Astrocyte of the spinal cord (primary cell): ENCODE data around the gene KRTCAP2.
"Not testable (repeated sequence)": the region's sequence is repeated elsewhere in the genome, so short reads cannot be mapped to it uniquely, and the experiment has no call there.

Source experiments
- DNase-seq: peaks from one replicate; pipeline ENCODE4 v3.0.0; 2011; ENCODE audit warnings: low read depth, low spot score
- H3K4me3 ChIP-seq: 2 replicates; pipeline ENCODE4 v1.5.1; 2011; ENCODE audit warnings: low read depth, mild to moderate bottlenecking, low read length, moderate library complexity
- CTCF ChIP-seq: IDR thresholded peaks from 2 replicates; pipeline ENCODE4 v1.5.1; 2012; ENCODE audit warnings: low read depth, mild to moderate bottlenecking, low read length, inconsistent platforms
- in situ Hi-C: cut with HindIII; loops from 2 replicates; pipeline ENCODE4 v1.10.0; 2017; ENCODE audit warnings: low sequenced_read_pairs

The KRTCAP2 gene

GRCh38 chr1:155172732-155173477, at the start of gene KRTCAP2:
KRTCAP2 (minus strand) TSS chr1:155173304; CDS start chr1:155173224, 80 bp downstream.
- H3K4me3 ChIP-seq = peak within 1 kb of the TSS; percentile 92
- in situ Hi-C loops = no loop called here
- DNase-seq = peak; percentile 96
- peak; percentile 96 for TF ChIP-seq CTCF

- DNase-seq, H3K4me3 ChIP-seq, in situ Hi-C loops: not testable (repeated sequence)
Observed at GRCh38 chr1:155220211-155220965, 47.3 kb upstream of the KRTCAP2 start.

- no peak for DNase-seq
- no peak overlapping the region for H3K4me3 ChIP-seq
- TF ChIP-seq CTCF = no peak
- in situ Hi-C loops = no loop called here
Observed at GRCh38 chr1:155219592-155220031, 46.5 kb upstream of the KRTCAP2 start.

GRCh38 chr1:155218854-155219591, 45.9 kb upstream of the KRTCAP2 start:
- DNase-seq = peak; percentile 70
- in situ Hi-C loops = no loop called here
- no peak for TF ChIP-seq CTCF
- no peak overlapping the region for H3K4me3 ChIP-seq

GRCh38 chr1:155214702-155215101, 41.6 kb upstream of the KRTCAP2 start:
- in situ Hi-C loops, H3K4me3 ChIP-seq, DNase-seq: not testable (repeated sequence)

GRCh38 chr1:155212051-155212440, 38.9 kb upstream of the KRTCAP2 start:
- H3K4me3 ChIP-seq, DNase-seq, in situ Hi-C loops: not testable (repeated sequence)

GRCh38 chr1:155211381-155212050, 38.4 kb upstream of the KRTCAP2 start:
- H3K4me3 ChIP-seq, DNase-seq, in situ Hi-C loops: not testable (repeated sequence)

GRCh38 chr1:155210314-155211104, 37.4 kb upstream of the KRTCAP2 start:
- in situ Hi-C loops = no loop called here
- H3K4me3 ChIP-seq = no peak overlapping the region
- no peak for DNase-seq

More at GRCh38 chr1:155210314-155211104, 37.4 kb upstream of the KRTCAP2 start:
- TF ChIP-seq CTCF = no peak
